ENCODE data around the gene MINDY4B.

MINDY4B gene

GRCh38 chr3:150905339-150905738, at the start of gene MINDY4B:
Gene MINDY4B (minus strand): TSS chr3:150905439. CDS start chr3:150905439, 0 bp downstream.
- no peak for DNase-seq

- no peak for DNase-seq
These were observed 46.7 kb upstream of the MINDY4B start for GRCh38 chr3:150951923-150952322.

DNA sequence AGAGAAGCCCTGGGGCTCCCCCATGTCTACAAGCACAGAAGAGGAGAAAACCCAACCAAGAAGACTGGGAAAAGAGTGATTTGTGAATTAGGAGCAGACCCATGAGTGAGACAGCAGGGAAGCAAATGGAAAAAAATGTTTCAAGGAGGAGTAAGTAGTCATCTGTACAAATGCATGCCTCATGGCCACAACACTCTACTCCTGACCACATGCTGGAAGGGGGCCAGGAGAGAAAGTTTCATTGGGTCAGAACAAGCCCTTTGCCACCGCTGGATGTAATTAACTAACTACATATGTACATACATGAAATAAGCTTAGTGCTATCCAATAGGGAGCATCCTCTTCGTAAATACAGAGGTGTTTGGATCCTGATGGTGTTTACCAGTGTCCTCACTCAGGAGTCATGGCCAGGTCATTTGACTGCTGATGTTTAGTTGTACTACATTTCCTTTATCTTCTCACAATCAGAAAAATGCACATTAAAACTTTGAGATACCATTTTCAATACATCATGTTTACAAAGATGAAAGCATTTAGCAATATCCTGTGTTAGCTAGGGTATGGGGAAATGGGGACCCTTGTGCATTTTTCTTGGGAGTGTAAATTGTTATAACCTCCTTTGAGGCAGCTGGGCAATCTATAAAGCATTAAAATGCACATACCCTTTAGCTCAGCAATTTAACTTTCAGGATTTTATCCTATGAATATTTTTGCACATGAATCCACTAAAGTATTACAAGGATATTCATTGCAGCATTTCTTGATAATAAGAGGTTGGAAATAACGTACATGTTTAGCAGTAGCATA, 40.2 kb upstream of the MINDY4B start:
- DNase-seq = peak; percentile 5

DNA sequence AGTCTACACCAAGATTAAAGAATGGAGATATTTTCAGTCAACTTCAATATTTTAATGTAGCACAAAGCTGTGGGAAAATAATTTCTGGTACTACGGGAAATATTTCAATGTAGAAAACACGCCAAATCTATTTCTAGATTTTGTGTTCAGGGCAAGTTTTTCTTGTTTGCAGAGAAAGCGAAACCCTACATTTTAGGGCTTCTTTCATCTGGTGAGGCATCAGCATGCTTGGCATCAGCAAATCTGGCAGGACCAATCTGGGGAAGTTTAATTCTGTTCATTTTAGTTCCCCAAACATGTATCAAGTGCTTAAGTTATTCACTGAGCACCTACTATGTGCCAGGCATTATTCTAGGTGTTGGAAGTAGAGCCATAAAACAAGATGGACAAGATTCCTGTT, 37.0 kb upstream of the MINDY4B start:
- no peak for DNase-seq

- DNase-seq = no peak
These were observed 31.5 kb upstream of the MINDY4B start for GRCh38 chr3:150936693-150937092.

DNA sequence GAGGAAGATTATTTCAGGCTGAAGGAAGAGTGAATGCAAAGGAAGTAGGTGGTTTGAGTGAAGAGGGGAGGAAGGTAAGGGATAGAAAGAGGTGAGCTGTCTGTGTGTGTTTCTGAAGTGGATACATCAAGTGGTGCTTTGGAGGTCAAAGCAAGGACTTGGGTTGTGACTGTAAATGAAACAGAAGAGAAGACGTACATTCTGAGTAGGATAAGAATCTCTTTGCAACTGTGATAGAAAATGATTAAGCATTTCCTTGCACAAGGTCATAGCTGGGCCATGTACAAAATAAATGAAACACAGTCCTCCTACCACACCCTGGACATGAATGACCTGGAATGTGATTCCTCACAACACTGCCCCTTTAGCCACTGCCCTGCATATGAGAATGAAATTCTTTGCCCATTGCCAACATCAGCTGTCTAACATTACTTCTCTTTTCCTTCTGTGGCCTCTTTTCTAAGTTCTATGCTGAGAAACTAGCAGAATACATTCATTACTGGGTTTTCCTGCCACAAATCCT, 28.3 kb upstream of the MINDY4B start:
- DNase-seq = no peak

GRCh38 chr3:150931745-150932144, 26.5 kb upstream of the MINDY4B start:
- DNase-seq = no peak

- DNase-seq = no peak
These were observed 25.6 kb upstream of the MINDY4B start for GRCh38 chr3:150930839-150931238.

- no peak for DNase-seq
These were observed 23.0 kb upstream of the MINDY4B start for GRCh38 chr3:150928234-150928633.

DNA sequence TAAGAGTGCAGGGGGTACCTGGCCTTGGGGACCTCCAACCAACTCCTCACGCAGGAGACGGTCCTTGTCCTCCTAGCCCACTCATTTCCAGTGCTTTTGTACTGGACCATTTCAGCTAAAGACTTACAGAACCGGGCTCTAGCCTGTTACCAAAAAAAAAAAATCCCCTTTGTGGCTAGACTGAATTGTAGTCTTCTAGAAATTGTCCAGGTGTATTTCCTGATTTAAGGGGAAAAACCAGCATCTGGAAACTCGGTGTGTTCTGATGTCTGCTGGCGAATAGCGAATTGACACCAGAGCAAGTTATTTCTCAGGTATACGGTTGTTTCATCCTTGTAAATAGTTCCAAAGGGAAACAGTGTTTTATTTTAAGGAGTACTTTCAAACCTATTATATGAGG, 21.1 kb upstream of the MINDY4B start:
- DNase-seq = no peak

DNA sequence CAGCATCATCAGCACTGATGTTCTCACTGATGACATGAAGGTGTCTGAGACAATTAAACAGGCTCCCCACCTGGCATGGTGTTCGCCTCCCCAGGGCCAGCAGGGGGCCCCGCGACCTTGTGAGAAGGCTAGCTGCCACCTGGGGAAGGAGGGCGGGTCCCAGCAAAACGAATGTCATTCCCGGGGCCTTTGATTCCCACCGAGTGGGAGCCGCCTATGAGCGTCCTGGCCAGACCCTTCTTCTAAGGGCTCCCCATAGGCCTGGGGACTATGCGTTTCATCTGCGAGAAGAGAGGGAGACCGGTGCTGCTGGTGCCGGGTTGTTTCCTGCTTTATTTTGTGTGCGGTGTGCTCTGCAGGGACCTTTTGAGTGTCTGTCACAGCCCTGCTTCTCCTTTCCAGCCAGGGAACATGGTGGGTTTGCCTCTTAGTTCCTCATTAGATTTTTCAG, 20.5 kb upstream of the MINDY4B start:
- no peak for DNase-seq

DNA sequence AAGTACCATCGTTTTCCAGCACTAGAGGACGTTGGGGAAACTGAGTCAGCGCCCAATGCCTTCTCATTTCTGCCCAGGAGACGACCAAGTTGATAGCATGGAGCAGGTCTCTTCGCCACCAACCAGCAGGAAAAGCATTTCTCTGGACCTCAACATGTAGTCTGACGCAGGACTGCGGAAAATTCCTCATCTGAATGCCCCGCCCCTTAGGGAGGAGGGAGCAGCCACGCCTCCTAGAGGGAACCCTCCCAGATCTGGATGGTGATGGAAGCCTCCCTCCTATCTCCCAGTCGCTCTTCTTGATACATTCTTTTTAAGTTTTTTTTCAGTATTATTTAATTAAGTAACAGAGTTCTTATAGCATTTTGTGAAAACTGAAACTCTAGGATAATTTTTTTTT, 17.4 kb upstream of the MINDY4B start:
- DNase-seq = no peak

- DNase-seq = no peak
These were observed 16.0 kb upstream of the MINDY4B start for GRCh38 chr3:150921209-150921608.

DNA sequence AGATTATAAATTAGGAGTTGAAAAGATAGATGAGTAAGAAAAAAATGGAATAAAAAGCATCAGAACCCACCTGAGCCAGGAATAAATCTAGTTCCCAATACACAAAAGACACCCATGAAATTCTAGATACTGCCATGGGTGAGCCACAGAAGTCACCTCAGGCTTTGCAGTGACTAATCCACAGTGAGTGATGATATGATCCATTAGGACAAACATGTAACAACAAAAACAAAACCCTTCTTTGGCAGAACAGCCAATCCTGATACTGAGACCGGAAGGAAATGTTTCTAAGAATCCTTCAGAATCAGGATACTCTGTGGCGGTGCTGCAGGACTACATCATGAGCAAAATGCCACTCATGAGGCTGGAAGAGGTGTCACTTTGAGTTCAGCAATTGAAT, 15.0 kb upstream of the MINDY4B start:
- no peak for DNase-seq

- no peak for DNase-seq
These were observed 12.7 kb upstream of the MINDY4B start for GRCh38 chr3:150917951-150918350.

- no peak for DNase-seq
These were observed 8.1 kb upstream of the MINDY4B start for GRCh38 chr3:150913133-150913922.

GRCh38 chr3:150912501-150912900, 7.3 kb upstream of the MINDY4B start:
- no peak for DNase-seq

- no peak for DNase-seq
These were observed 6.5 kb upstream of the MINDY4B start for GRCh38 chr3:150911771-150912170.

DNA sequence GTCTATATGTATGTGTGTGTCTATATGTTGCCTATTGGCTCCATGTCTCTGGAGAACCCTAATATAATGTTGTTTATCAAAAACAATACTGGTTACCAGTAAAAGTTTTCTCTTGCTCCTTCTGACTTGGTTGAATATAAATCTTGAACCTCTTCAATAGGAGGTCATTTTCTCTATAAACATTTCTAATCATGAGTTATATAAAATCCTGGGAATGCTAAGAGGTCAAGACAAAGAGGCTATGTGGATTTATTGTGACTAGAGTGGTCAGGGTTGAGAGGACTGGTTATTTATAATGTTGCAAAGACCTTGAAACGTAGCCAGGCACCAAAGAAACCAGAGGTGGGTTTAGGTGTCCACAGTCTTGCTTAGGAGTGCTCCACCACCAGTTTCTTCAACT, 1.2 kb upstream of the MINDY4B start:
- no peak for DNase-seq

DNA sequence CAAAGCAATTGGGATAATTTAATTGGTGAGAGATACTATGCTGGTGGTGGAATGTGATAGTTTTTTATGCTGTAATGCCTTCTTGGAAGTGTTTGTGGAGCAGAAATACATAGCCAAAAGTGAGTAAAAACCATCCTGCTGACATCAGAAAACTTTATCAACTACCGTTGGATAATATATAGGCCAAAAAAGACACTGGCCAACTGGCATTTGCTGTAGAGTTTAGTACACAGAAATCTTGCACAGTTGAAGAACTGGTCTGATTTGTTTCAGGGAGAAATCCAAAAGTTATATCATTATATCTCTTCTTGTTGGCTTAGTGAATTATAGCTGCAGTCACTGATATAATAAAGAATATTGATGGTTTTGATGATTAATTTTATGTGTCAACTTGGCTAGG, 507 bp upstream of the MINDY4B start:
- DNase-seq = no peak

DNA sequence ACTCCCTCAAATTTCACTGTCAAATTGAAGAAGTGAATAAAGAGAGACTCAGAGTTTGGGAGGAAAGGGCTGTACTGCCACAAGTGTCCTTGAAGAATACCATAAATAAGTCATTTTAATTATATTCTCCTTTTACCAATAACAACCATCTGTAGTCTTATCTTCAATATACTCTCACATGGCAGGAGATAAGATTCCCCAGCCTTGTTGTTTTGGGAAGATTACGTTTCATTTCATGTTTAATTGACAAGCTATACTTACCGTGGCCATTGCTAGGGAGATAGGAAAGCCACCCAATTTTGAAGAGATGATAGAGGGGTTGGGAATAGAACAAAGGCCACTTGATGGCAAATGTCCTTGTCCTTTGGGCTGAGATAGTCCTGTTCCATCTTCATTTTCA, 2.3 kb downstream of the MINDY4B start:
- no peak for DNase-seq

- no peak for DNase-seq
These were observed 3.4 kb downstream of the MINDY4B start for GRCh38 chr3:150901793-150902192.

GRCh38 chr3:150899141-150899540, 6.1 kb downstream of the MINDY4B start:
- no peak for DNase-seq

Data from kidney glomerular epithelial cell (primary cell).